Neural progenitor cell (in vitro differentiated cells): ENCODE results near the gene DDX50.

ENCODE experiments used
- EZH2phosphoT487 ChIP-seq: fragments of 200-600 bp; sonication (generic); IDR thresholded peaks from 2 replicates; pipeline ENCODE4 v1.6.1; 2017; ENCODE audit warnings: antibody characterized with exemption
- TF ChIP-seq, protein P1 (sequence below): fragments of 200-600 bp; sonication (generic); IDR thresholded peaks from 2 replicates; pipeline ENCODE4 v1.5.1; 2017; ENCODE audit warnings: antibody characterized with exemption, mild to moderate bottlenecking

DNA sequence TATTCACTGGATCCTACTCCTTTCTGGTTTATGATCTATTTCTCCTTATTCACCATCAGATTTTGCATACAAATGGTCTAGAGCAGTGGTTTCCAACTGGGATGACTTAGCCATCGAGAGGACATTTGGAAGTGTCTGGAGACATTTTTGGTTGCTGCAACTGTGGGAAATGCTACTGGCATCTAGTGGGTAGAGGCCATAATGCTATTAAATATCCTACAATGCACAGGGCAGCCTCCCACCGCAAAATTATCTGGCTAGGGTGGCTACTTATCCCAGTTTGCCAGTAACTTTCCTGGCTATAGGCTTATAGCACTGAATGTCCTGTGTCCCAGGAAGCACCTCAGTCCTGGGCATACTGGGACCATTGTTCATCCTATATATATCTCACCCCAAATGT, 21.5 kb upstream of the DDX50 start:
- TF ChIP-seq, protein P1, sequence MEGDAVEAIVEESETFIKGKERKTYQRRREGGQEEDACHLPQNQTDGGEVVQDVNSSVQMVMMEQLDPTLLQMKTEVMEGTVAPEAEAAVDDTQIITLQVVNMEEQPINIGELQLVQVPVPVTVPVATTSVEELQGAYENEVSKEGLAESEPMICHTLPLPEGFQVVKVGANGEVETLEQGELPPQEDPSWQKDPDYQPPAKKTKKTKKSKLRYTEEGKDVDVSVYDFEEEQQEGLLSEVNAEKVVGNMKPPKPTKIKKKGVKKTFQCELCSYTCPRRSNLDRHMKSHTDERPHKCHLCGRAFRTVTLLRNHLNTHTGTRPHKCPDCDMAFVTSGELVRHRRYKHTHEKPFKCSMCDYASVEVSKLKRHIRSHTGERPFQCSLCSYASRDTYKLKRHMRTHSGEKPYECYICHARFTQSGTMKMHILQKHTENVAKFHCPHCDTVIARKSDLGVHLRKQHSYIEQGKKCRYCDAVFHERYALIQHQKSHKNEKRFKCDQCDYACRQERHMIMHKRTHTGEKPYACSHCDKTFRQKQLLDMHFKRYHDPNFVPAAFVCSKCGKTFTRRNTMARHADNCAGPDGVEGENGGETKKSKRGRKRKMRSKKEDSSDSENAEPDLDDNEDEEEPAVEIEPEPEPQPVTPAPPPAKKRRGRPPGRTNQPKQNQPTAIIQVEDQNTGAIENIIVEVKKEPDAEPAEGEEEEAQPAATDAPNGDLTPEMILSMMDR: no peak
- no peak for TF ChIP-seq EZH2phosphoT487
